T-helper 2 cell (primary cell): Measurements from ENCODE around the gene ANKRD33B.
"Not testable (repeated sequence)": the region's sequence is repeated elsewhere in the genome, so short reads cannot be mapped to it uniquely, and the experiment has no call there.

Source experiments
- DNase-seq, 5 experiments: peaks; one replicate each; pipeline versions ENCODE4 v3.0.0 to v3.0.0-alpha.2; 2012 to 2022

ANKRD33B gene

DNA sequence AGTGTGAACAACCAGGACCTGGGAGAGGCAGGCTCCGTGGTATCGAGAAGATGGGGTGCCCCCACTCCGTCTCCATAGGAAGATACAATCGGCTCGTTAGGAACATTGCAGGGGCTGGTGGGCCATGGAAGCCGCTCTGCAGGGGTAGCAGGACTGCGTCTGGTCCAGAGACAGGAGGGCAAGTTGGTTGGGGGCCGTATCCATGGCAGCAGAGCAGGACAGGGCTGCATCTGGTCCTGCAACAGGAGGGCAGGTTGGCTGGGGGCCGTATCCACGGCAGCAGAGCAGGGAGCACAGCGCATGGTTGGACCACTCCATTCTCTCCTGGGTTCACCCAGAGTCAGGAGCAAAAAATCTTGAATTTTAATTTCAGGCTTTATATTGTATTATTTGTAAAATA is 98.2 kb downstream of the ANKRD33B start:
- no peak for DNase-seq

DNA sequence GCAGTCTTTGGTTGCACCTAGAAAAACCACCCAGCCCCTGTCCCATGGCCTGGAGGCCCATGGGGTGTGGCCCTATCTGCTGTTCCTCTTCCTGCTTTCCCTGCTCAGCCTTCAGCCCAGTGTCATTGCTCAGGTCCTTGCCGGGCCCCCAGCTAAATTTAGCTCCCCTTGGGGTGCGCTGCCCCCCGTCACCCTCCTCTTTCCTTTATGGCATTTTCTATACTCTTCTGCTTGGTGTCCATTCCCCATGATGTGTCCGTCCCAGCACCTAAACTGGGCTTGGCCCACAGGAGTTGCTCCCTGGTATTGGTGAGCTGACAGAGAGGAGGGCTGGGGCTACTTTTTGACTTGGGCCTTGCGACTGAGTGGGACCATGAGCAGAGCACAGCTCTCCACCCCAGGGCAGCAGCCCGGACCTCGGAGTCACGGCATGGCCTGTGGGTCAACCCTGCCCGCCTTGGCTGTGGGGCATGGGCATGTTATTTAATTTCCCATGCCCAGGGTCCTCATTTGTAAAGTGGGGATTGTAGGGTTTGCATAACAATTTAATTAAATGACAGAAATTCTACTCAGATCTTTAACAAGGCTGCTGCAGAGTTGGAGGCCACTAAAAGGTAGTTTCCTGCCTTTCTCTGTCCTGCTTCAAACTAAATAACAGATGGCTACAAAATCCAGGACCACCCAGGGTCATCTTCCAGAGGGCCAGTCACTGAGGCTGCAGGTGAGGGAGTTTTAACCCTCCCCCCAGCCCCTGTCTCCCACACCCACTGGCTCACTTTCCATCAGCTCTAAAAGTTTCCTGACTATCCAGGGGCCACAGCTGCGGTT is 99.0 kb downstream of the ANKRD33B start:
- DNase-seq = no peak

DNA sequence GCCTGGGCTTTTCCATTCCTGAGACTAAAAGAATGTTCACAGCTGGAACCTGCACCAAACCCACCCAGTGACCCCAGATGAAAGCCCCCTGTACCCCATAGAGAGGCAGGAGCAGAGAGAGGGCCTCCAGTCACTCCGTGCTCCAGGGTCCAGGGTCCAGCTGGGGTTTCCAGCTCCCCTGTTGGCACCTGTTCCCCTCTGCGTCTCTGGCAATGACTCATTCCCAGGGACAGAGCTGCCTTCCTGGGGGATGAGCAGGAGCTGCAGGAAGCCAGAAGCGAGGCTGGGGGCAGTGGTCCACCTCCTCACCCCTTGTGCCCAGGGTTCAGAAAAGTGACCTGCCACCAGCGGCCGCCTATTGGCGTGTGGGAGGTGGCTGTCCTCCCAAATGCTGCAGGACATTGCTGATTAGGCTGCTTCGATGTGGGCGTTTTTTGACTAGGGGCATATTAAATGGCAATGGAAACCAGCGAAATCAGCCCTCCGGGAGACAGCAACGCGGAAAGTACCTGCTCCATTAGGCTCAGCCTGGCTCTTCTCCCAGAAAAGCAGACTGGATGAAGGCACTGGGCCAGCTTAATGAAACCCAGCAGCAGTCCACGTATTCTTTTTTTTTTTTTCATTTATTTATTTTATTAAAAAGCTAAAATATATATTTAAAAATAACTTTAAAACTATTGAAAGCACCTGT is 99.8 kb downstream of the ANKRD33B start:
- no peak for DNase-seq

DNA sequence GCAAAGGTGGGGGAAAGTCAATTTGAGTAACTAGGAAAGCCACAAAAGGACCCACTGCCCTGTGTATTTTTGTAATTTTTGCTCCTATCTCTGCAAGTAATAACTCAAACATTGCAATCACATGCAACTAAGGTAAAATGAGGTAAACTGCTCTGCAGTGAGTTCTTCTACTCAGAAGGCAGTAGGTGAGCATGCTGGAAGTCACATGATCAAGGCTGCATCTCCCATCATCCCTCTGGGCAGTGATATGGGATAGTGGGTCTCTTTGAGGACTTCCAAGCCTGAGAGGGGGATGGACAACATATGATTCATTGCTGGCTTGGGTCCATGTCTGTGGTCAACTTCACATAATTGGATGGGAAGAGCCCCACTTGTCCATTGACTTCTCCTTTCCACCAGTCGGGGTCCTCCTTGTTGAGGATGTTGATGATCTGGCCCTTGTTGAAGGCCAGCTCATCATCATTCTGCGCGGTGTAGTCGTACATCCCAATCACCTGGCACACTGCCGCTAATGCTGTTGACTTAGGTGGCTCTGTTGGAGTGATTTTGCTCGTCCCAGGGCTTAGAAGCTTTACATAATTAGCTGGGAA is 100.4 kb downstream of the ANKRD33B start:
- not testable (repeated sequence) for DNase-seq

DNA sequence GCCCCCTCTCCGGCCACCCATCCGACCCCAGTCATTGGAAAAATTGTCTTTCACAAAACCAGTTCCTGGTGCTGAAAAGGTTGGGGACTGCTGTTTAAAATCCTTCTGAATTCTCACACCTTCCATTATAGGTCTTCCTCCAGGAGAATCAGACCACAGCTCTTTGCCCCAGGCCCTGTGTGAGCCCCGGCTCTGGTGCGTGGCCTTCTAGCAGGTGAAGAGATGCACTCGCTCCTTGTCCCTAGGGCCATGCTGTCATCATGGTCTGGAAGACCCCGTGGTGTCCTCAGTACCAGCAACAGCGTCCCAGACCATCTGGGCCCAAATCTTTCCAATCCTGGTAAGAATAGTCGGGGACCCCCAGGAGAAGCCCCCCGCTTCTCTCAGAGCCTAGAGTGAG is 101.9 kb downstream of the ANKRD33B start:
- no peak for DNase-seq

DNA sequence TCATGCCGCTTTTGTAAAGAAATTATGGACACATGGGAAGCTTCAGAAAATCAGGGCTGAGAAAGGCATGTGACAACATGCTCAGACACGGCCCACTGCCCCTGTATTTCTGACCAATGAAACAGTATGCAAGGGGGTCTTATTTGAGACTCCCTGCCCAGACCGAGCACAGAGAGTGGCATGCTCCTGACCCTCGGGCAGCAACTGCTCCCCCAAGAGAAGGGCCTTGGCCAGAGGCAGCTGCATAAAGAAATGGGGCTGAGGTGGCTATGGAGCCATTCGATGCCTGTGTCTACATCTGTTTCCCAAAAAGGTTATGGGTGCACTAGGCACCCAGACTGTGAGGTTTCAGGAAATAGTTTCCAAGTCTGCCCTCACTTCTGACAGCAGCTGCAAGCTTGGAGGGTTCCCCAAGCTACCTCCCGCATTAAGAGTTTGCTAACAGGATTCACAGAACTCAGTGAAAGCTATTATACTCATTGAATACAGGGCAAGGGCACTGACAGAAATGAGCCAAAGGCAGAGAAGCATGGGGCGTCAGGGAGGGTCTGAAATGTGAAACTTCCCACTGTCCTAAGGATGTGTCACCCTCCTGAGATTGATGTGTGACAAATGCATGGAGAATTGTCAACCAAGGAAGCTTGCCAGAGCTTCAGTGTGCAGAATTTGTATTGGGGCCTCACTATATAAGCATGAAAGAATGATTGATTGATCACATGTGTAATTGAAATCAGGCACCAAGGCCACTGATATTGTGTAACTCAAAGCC is 102.8 kb downstream of the ANKRD33B start:
- no peak for DNase-seq

DNA sequence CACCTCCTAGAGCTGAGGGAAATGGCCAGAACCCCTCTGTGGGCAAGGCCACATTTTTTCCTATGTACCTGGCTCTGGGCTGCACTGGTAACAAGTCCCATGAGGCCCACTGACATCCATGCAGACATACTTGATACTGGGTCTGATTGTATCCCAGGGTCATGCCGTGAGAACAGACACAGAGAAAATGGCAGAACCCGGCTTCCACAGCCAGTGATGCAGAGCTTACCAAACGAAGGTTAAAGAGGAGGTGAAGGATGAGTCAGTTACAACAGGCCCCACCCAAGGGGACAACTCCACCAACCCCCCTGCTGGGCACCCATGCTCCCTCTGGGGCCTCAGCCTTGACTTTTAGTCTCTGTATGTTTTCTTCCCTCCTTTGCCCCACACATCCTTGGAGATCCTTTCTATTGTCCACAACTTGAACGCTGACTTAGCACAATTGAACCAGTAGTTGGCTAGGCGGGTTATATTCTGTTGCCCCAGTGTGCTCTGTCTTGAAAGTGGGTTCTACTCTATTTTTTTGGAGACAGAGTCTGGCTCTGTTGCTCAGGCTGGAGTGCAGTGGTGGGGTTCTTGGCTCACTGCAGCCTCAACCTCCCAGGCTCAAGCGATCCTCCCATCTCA is 103.7 kb downstream of the ANKRD33B start:
- no peak for DNase-seq

DNA sequence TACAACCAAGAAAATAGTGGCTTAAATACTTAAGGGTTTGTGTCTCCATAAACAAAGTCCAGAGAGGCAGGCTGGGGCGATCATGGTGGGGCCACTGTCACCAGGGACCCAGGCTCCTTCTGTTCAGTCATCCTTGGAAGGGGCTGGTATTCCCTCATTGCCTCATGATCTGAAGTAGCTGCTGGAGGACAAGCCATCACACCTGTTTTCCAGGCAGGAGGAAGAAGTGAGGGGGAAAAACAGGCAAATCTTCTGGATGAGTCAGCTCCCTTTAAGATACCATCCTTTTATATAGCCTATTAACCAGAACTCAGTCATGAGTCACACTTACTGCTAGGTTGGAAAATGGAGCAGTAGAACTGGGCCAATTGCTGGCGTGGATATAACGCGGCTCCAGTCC is 104.8 kb downstream of the ANKRD33B start:
- DNase-seq = no peak

DNA sequence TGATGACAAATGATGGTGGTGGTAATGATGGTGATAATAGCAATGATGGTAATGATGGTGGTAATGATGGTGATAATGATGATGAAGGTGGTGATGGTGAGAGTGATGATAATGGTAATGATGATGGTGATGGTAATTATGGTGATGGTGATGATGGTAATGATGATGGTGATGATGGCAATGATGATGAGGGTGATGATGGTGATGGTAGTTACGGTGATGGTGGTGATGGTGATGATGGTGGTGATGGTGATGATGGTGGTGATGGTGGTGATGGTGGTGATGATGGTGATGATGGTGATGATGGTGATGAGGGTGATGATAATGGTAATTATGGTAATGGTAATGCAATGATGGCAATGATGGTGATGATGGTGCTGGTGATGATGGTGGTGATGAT is 106.1 kb downstream of the ANKRD33B start:
- no peak for DNase-seq

DNA sequence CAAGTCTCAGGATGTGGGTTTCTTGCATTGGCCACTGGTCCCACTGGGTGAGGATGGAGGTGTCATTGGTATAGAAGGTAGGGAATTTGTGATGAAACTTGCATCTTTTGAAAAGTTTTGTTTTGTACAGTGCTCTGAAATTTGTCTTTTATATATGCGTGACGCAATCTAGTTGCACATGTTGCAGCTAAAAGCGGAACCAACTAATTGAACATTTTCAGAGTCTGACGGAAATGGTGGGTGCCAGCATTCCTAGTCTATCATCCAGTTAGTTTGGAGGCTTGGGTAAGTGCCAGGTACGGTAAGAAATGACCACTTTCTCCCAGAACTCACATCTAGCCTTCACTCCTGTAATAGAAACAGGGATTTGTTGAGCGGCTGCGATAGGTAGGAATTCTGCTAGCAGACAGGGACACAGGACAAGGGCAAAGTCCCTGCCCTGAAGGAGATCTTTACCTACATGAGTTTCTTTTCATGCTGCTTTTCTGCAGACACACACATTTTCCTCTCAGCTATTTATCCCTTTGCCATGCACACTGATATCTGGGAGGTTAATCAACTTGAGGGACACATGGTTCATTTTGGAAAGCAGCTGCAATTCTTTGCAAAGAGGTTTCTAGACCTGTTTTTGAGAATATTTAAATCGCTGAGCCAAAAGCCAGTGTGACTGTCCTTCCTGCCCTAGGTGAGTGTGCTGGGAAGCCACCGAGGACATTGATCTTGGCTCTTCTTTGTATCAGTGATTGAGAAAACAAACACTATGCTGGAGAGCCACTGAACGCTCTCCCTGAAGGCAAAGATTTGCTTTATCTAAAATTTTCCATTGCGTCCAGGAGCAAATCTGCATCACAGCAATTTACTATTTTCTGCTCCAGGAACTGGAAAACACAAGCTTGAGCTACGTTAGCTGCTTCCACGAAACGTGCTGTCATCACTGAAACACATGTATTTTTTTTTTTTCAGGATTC is 107.5 kb downstream of the ANKRD33B start:
- no peak for DNase-seq

DNA sequence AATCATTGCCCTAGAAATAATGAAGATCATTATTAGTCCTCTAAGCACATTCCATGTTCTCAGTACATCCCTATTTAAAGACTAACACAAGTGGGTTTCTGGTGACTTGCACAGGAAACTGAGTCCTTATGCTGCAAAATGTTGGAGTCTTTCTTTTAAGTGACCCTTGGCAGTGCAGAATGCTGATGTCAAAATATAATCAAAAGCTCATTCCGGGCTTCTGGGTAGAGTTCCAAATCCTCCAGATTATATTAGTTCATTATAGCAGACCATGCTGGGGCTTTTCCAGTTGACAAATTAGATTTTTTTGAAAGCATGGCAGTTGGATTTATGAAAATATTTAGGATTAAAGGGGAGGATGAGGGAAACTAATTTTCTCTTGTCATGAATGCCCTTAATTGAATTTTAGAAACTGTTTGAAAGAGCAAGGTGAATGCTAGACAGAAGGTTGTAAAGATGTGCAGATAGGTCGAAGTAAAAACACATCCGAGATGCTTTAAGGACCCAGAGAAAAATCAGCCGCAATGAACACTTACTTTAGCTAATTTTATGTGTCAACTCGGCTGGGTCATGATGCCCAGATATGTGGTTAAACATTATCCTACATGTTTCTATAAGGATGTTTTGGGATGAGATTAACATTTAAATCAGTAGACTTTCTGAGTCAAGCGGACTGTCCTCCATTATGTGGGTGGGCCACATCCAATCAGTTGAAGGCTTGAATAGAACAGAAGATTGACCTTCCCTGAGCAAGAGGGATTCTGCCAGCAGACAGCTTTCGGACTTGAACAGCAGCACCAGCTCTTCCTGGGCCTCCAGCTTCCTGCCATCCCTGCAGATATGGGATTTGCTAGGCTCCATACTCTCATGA is 108.5 kb downstream of the ANKRD33B start:
- no peak for DNase-seq

DNA sequence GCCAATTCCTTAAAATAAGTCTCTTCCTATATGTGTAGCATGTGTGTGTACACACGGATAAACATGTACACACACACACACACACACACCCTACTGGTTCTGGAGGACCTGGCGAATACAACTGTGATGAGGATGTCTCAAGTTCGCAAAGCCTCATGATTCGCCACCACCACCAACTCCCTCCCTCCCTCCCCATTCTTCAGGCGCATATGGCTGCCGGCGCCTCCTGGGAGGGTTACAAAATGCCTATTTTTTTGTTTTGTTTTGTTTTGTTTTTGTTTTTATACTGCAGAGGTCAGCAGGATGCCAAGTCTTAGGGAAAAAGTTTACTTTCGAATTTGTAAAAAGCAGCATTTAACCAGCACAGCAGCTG is 109.1 kb downstream of the ANKRD33B start:
- no peak for DNase-seq

DNA sequence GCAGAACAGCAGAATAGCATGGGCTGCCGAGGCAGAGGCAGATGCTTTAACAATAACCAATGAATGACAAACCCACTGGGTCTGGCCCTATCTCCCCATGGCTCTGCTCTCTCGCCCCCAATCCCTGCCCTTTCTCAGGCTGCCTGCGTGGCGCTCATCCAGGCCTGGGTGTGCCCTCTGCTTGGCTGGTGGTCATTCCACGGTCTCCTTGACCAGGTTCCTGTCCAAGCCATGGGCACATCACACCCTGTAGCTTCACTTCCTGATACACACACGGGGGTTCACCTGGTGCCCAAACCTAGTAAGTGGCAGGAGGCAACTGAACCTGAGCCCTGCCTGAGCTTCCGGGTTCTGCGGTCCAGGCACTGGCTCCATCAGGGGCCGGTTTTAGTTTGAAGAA is 109.5 kb downstream of the ANKRD33B start:
- DNase-seq = no peak

DNA sequence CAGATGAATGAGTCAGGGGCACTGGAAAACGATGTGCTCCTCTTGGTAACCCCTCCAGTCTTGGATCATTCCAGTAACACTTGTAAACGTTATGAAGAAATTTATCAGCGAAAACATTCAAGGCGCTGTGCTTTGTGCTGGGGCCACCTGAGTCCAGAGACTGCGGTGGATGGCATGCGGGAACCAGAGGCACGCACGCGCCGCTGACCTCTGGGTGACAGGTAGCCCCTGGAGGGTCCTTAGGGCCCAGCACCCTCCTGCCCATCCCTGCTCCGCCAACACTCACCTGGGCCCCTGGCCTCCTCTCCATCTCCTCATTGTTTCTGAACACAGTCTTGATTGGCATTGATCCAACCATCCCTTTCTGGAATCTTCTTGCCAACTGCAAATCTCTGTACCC is 110.2 kb downstream of the ANKRD33B start:
- no peak for DNase-seq

DNA sequence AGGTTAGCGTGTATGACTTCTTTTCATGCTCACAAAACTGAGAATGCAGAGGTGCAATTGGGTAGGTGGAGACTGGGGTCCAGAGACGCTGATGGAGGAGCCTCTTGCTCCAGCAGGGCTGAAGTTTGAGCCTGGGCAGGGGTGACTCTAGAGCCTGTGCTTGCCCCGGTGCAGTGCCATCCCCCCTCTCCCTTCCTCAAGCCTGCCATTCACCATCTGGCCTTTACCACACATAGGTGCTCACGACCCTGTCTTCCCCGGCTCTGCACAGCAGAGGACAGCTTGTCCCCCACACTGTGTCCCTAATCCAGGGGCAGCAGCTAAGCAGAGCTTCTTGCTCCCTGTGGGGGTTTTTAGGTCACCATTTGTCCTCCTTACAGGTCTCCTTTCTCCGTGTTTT is 110.7 kb downstream of the ANKRD33B start:
- DNase-seq = no peak

DNA sequence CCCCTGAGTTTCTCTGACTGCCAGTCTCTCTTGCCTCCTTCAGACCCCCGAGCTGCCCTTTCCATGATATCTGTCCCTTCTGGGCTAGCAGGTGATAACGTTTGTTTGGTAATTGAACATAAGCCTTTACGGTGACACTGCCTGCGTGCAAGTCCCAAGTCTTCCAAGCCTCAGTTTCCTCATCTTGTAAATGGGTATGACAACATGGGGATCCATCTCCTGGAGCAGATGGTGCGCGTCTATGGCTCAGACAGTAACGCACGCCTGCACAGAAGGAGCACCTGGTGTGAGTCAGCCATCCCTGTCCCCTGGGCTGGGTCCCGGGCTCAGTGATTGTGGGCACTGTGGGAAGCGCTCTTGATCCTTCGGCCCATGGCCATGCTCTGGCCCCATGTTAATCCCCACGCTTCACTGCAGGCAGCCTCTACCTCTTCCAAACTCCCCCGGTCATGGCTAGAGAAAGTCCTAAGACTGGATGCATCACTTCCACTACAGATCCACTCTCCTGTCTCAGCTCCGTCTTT is 111.4 kb downstream of the ANKRD33B start:
- DNase-seq = no peak

DNA sequence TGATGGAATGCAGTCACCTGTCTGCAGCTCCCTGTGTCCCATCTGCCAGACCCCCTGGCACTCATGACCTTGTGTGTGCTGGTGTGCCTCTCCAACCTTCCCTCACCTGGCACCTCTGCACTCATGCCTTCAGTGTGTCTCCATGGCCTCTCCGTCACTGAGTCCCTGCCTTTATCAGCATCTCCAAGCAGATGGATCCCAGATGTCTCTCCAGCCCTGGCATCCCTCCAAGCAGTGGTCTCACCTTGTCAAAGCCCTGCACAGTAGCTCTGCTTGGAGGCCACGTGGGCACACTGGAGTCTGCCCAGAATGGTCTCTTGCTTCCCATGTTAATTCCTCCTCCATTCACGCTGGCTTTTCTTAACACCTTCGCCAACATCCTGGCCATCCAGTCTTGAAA is 112.4 kb downstream of the ANKRD33B start:
- no peak for DNase-seq

DNA sequence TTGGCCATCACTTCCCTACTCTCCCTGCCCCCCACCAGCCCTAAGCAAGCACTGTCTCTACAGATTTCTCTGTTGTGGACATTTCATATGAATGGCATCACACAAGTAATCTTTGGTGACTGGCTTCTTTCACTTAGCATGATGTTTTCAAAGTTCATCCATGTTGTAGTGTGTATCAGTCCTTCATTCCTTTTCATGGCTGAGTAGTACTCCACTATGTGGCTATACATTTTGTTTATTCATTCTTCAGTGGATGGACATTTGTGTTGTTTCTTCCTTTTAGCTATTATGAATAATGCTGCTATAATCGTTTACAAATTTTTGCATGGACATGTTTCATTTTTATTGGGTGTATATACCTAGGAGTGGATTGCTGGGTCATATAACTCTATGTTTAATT is 113.1 kb downstream of the ANKRD33B start:
- no peak for DNase-seq

DNA sequence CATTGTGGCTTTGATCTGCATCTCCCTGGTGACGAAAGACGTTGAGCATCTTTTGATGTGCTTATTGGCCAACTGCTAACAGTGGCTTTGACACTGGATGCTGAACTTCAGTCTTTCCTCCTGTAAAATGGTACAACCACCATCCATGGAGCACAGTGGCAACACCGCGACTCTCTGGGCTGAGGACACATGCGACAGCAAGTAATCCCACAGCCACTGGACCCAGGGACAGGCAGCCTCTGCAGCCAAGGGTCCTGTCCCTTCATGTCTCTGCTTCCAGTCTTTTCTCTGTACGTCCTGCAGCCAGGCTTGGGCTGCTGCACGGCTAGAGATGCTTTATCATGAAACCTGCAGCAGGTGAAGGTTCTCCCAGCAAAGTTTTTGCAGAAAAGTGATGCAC is 113.7 kb downstream of the ANKRD33B start:
- DNase-seq = no peak

DNA sequence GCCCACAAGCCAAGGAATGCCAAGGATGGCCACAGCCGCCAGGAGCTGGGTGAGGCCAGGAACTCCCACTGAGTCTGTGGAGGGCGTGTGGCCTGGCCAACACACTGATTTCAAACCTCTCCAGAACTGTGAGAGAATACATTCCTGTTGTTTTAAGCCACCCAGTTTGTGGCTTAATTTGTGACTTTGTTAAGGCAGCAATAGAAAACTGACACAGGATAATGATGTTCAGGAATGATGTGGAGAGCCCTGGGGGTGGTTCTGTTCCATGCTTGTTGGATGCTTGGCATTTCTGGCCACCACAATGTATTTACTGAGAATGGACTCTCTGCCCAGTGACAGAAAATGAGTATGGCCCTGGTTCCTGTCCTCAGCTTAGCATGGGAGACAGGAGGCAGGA is 114.4 kb downstream of the ANKRD33B start:
- DNase-seq = no peak
